NCI-H526 (cell line): Measurements from ENCODE around the gene SCRN1.
"Not testable (repeated sequence)": the region's sequence is repeated elsewhere in the genome, so short reads cannot be mapped to it uniquely, and the experiment has no call there.

Source experiments
- DNase-seq, 2 experiments: peaks; one replicate each; lab custom pipeline; 2025; lab: John Stamatoyannopoulos, UW

The SCRN1 gene

DNA sequence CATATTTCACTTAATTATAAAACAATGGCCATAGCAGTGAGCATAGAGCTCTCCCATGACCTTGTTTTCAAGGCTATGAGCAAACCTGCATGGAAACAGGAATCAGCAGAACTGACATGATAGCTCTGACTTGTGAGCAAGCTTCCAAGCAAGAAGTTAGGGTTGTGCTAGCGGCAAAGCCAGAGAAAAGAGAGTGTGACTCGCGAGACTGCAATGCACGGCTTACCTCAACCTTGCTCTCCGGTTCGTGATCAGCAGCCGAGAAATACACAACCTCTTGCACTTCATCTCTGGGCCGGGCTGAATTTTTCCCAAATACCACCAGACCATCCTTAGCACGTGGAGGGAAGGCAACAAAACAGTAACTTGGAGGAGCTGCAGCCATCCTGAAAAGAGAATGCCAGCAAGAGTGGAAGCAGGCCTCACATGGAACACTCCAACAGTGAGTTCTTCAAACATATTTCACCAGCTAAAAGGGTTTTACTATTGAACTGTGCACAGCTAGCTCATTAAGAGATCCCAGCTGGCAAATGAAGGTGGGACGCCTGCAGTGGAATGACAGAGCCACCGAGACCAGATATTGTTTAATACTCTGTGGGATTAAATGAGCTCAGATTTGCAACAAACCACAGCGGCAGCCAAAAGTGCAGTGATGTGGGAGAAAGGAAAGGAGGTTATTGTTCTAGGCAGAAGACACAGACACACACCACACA lies 20.8 kb downstream of the SCRN1 start:
- DNase-seq, result no peak

DNA sequence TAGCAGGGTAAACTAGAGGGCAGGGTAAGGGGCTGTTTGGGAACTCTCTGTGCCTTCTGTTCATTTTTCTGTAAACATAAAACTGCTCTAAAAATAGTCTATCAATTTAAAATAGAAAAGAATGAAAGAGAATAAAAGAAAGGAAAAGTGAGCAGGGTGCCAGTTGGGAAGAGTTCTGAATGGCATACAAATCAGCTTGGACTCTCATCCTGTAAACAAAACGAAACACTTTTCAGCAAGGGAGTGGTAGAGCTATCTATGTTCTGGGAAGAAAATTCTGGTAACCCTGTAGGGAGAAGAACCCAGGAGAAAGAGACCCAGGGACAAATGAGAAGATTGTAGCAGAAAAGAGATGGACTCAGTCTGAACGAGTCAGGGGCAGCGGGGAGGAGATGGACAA lies 24.6 kb downstream of the SCRN1 start:
- DNase-seq, result no peak

DNA sequence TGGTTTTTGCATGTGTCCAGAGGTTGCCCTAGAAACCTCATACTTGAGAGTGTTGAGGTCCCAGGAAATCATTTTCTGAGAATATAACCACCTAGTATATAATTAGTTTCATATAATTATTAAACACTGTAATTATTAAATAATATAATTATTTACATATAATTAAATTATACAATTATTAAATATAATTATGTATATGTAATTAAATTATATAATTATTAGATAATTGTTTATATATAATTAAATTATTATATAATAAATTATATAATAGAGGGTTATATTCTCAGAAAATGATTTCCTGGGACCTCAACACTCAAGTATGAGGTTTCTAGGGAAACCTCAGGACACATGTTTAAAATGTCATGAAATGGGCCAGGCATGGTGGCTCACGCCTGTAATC lies 27.6 kb downstream of the SCRN1 start:
- no peak for DNase-seq

- DNase-seq, result not testable (repeated sequence)
Measured at GRCh38 chr7:29961611-29962010, 28.0 kb downstream of the SCRN1 start.

DNA sequence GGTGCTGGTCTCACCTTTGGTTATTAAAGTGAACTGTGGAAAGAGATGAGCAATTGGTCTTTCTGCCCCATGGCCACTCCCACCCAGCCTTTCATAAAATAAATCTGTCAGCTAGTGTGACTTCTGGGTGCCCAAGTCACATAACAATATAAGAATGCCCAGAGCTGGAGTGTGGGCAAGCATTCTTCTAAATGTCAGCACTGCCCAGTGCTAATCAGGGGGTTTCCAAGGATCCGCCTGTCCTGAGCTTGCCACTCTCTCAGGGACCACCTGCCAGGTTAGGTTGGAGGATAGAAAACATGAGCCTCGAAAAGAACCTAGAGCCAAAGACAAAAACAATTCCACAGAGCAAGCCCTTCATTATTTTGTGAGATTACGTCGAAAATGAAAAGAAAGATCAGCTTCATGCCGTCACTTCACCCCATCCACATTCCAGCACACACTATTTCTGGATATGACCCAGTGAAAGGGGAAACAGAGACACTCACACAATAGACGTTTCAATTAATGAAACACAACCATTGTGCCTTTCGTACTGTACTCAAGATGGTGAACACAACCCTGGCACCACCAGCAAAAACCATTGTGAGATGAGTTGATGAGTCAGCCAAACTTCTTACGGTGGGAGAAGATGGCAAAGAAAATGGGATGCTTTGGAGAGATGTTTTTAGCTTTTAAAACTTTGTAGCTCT lies 30.8 kb downstream of the SCRN1 start:
- no peak for DNase-seq

GRCh38 chr7:29957521-29958310 lies 31.9 kb downstream of the SCRN1 start:
- peak in 1 of 2 experiments; percentile 37 for DNase-seq

DNA sequence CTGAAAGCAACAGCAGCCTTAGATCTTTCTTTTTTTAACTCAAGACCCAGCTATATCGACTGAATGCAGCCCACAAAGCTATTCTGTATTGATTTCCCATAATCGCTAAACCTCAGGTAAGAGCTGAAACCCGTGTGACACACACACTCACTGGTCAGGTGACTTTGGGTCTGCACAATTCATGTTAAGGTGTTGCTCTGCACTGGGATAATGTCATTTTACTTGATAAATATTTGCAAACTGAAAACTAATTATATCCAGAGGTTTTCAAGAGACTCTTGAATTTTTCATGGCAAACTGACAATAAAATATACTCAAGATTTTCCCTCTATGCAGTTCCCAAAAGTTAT lies 33.1 kb downstream of the SCRN1 start:
- DNase-seq, result no peak

DNA sequence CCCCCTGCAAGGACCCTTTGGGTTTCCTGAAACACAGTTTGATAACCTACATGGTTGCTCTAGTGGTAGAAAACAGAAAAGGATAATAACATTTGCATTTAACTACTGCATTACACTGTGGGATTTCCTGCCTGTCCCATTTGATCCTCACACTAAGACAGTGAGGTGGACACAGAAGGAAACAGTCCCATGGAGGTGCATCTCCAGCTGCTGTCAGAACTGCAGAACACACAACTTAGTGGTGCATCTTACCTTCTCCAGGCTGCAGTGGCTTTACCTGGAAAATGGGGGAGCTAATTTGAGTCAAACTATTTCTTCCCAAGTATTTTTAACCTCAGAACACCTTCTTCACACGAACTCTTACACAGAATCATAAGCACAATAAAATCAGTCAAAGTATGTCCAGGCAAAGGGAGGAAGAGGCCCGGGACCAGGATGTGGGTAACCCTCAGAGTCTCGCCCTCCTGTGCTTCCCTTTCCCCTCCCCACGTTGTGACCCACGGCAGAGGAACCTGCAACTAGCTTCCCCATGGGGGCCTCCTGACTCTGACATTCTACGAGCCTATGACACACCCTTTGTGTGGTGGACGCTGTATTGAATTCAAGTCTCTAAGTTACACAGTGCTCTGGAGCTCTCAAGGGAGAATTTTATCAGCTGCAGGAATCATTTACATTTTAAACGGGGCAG lies 33.7 kb downstream of the SCRN1 start:
- DNase-seq, result peak; percentile 3 to 65

DNA sequence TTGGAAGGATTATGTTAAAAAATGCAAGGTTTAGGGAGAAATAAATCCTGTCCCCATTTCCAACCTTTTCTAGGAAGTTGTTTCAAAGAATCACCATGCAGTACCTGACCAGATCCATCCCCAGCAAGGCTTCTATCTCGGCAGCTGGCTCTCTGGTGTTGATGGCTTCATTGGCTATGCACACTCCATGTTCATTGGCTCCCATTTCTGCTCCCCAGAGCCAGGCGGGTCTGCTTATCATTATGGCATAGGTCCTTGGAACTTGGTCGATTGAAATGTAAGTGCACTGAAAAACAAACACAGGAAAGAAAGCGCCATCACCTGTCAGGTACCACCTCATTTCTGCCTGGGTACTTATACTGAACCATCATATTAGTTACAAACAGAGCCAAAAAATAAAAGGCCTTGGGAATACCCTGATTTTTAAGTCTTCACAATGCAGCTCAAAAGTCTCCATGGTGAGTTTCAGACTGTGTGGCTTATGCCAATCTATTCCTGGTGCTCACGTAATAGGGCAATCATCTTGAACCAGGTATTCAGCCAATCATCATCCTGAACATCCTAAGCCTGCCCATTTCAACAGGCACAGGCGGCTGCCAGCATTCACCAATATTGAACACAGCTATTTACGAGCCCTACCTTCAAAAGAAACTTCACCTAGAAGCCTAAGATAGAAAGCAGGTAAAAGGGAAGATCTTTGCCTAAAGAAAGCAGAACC lies 34.4 kb downstream of the SCRN1 start:
- no peak for DNase-seq

DNA sequence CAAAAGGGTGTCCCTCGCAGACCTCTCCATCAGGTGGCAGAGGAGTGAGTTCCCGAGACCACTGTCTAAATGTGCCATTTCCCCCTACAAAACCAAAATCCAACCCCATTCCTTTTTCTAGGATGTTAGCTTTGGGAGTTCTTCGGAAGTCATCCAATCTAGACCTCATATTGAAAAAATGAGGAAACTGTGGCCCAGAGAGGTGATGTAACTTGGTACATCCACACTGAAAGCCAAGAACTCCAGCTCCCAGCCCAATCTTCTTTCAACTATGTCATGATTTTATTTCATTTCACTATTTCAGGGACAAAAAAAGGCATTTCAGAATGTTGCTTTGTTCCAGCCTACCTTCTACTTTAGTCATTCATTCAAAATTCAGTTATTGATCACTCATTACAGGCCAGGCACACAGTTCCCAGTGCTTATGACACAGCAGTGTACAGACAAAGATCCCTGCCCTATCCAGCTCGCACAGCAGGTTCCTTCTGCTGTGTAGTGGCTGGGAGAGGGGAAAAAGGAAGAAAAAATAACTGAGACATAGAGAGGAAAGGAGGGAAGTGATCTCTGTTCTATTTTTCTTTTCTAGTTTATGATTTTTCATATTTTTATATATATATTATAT lies 35.8 kb downstream of the SCRN1 start:
- DNase-seq, result no peak

- DNase-seq, result no peak
Measured at GRCh38 chr7:29951206-29951605, 38.4 kb downstream of the SCRN1 start.

GRCh38 chr7:29950480-29950879 lies 39.1 kb downstream of the SCRN1 start:
- DNase-seq, result no peak

GRCh38 chr7:29948587-29948986 lies 41.0 kb downstream of the SCRN1 start:
- no peak for DNase-seq

DNA sequence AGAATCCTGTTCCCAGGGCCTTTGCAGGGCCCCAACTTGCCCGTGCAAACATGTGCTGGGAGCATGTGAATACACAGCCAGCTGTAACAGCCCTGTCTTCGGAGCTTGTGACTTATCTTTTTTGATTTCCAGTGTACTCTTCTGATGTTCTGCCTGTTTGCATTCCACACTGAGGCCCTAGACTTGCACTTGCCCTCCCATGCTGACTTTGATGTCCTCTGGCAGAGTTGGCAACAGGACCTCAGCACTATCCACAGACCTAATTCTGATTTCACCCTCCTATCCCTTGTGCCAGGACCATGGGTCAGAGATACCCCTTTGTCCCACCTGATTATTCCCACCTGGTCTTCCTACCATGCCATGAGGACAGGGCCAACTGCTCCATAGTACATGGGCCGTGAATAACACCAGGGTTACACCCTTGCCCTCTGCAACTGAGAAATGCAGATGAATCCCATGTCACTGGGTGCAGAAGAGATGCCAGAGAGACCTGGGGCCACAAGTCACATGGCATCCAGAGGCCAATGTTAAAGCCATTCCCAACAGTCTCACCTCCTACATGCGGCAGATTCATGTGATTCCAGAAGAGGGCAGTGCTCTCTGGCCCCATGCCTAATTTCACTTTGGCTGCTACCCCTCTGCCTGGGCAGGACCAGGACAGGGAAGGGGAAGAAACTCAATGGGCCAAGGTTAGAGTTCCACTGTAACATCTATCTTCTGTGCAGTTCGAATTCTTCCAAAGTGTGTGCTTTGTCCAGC lies 43.0 kb downstream of the SCRN1 start:
- DNase-seq, result peak in 1 of 2 experiments; percentile 23

DNA sequence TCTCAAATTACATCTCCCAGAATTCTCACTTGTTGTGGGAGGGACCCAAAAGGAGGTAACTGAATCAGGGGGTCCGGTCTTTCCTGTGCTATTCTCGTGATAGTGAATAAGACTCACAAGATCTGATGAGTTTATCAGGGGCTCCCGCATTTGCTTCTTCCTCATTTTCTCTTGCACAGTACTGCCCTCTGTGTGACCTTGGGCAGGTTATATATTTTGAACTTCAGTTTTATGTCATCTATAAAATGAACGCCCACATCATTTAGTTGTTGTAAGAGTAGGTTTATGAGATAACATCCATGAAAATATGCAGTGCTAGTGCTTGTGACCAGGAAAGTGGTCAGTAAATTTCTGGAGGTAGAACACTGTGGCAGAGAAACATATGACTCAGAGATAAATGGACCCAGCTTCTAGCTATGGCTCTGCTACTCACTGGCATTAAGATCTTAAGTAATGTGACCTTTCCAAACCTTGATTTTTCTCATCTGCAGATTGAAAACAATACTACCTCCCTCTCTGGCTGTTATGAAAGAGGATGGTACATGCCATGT lies 44.3 kb downstream of the SCRN1 start:
- no peak for DNase-seq

DNA sequence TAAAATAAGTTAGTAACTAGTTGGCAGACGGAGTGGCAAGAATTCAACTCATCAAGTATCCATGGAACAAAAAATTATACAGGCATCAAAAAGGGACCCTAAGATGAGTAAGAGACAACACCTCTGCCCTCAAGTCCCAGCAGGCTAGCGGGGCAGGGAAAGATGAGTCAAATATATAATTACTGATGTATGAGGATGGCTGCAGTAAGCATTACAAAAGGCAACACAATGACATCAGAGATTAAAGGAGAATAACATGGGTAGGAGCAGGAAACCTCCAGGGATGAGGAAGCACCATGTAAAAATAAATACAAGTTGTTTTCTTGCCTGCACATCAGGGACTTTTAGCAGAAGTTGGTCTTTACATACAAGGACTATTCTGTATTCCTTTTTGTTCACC lies 49.4 kb downstream of the SCRN1 start:
- DNase-seq, result no peak

DNA sequence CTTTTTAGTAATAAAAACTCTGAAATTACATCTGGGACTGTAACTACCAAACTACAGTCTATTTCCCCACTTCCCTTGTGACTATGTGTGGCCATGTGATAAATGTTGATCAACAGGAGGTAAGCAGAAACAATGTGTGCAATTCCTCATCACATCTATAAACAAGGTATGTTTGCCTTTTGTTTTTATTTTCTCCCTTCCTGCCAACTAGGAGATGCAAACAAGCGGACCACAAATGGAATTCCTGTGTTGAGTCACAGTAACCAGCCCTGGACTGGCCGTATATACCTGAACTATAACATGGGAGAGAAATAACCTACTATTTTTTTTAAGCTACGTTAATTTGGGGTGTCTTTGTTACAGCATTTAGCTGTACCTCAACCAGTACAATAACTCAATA lies 52.5 kb downstream of the SCRN1 start:
- no peak for DNase-seq

- DNase-seq, result no peak
Measured at GRCh38 chr7:29935111-29935510, 54.5 kb downstream of the SCRN1 start.

GRCh38 chr7:29929018-29929807 lies 60.4 kb downstream of the SCRN1 start:
- peak in 1 of 2 experiments; percentile 24 for DNase-seq
